HepG2 (cell line): Measurements from ENCODE around the gene EPB41L2. TPM values are rescaled to one million over a fixed set of nuclear protein-coding genes. Genes with fewer than 3 reads are reported as not detected.

ENCODE experiments used
- ATAC-seq: fragments of 200-7000 bp; cut with Tn5 transposase; 3 replicates; pipeline ENCODE4 v1.9.1; 2020; ENCODE audit warnings: mild to moderate bottlenecking, moderate library complexity
- BruUV-seq: library from RNA; stranded (reverse); fragments of 400-500 nt; replicated peaks from 2 replicates; lab custom pipeline; 2021; lab: Mats Ljungman, UMichigan
- CTCF ChIA-PET: fragments of 300-600 bp; formaldehyde crosslinking; extraction: SDS; loops from one replicate; lab custom pipeline; 2021; ENCODE audit warnings: low total read pairs, inconsistent platforms, low intra/inter-chr PET ratio; lab: Yijun Ruan, JAX
- POLR2A ChIA-PET: fragments of 350-600 bp; sonication (Branson Sonifier 250); formaldehyde crosslinking; loops from one replicate; lab custom pipeline; 2020; ENCODE audit warnings: antibody characterized with exemption, inconsistent platforms; lab: Yijun Ruan, JAX
- DNase-seq: peaks from one replicate; pipeline ENCODE4 v3.0.0-alpha.2; 2015; ENCODE audit warnings: low spot score
- FAIRE-seq: peaks from 3 replicates; lab custom pipeline; 2011; peaks lifted over from hg19 to GRCh38; lab: Jason Lieb, UNC
- H2AFZ ChIP-seq: one replicate; pipeline ENCODE4 v1.6.1; 2011; ENCODE audit warnings: low read length, inconsistent platforms
- H3K27ac ChIP-seq: fragments of 300-600 bp; 3 replicates; pipeline ENCODE4 v1.8.0; 2011; ENCODE audit warnings: mixed run types, mild to moderate bottlenecking, mixed read lengths, low read length, inconsistent platforms; ENCODE audit not compliant: insufficient read depth; ENCODE audit errors: extremely low read length
- H3K27me3 ChIP-seq, 2 experiments: fragments of 200-600 bp in 1 of 2; 2 replicates in 1 of 2; 3 replicates in 1 of 2; pipeline versions ENCODE4 v1.6.0 to v1.8.0; 2011; ENCODE audit warnings: low read length in 2 of 2, mild to moderate bottlenecking in 2 of 2, moderate library complexity in 2 of 2, inconsistent platforms in 1 of 2; ENCODE audit not compliant: insufficient read depth in 2 of 2, control insufficient read depth in 1 of 2
- H3K36me3 ChIP-seq, 2 experiments: fragments of 200-600 bp in 1 of 2; replicated peaks in 1 of 2; 2 replicates in 1 of 2; 3 replicates in 1 of 2; pipeline versions ENCODE4 v1.5.1 to v1.8.0; 2011; ENCODE audit warnings: low read length in 2 of 2, inconsistent platforms in 1 of 2; ENCODE audit not compliant: insufficient read depth in 2 of 2, control insufficient read depth in 1 of 2
- H3K4me1 ChIP-seq: 2 replicates; pipeline ENCODE4 v1.5.1; 2012; ENCODE audit warnings: low read length, inconsistent platforms; ENCODE audit not compliant: insufficient read depth
- H3K4me2 ChIP-seq: 2 replicates; pipeline ENCODE4 v1.6.0; 2011; ENCODE audit warnings: low read depth, low read length, inconsistent platforms
- H3K4me3 ChIP-seq, 3 experiments: fragments of 200-600 bp in 1 of 3; sonication (generic), shearing (Covaris generic) in 1 of 3; replicated peaks in 1 of 3; 2 replicates each; pipeline ENCODE4 v1.5.1; 2011 to 2016; ENCODE audit warnings: low read length in 3 of 3, inconsistent platforms in 2 of 3, low read depth in 2 of 3, mild to moderate bottlenecking in 2 of 3, control low read depth in 1 of 3, mixed read lengths in 1 of 3; ENCODE audit not compliant: insufficient read depth in 1 of 3
- H3K79me2 ChIP-seq: one replicate; pipeline ENCODE4 v1.6.1; 2011; ENCODE audit warnings: low read length, inconsistent platforms; ENCODE audit not compliant: insufficient read depth
- H3K9ac ChIP-seq: 2 replicates; pipeline ENCODE4 v1.6.0; 2011; ENCODE audit warnings: mild to moderate bottlenecking, low read depth, low read length, inconsistent platforms; ENCODE audit not compliant: insufficient read depth
- H3K9me3 ChIP-seq: 2 replicates; pipeline ENCODE4 v1.5.1; 2012; ENCODE audit warnings: mild to moderate bottlenecking, low read length
- H4K20me1 ChIP-seq: 2 replicates; pipeline ENCODE4 v1.6.0; 2011; ENCODE audit warnings: inconsistent platforms, mild to moderate bottlenecking, low read length, moderate library complexity; ENCODE audit not compliant: insufficient read depth
- CBX5 ChIP-seq: sonication (generic); formaldehyde crosslinking; IDR thresholded peaks from 2 replicates; pipeline ENCODE4 v1.4.0; 2020; ENCODE audit warnings: missing genetic modification reagents, borderline replicate concordance
- CSRNP1 ChIP-seq: sonication (generic); formaldehyde crosslinking; IDR thresholded peaks from 2 replicates; pipeline ENCODE4 v1.8.1; 2023; ENCODE audit warnings: mild to moderate bottlenecking, missing genetic modification reagents
- DDIT3 ChIP-seq: sonication (generic); formaldehyde crosslinking; IDR thresholded peaks from 2 replicates; pipeline ENCODE4 v1.4.0; 2020; ENCODE audit warnings: mild to moderate bottlenecking, missing genetic modification reagents
- KAT2B ChIP-seq: fragments of 150-350 bp; IDR thresholded peaks from 2 replicates; pipeline ENCODE4 v1.6.1; 2014; ENCODE audit warnings: low read depth, low read length, borderline replicate concordance
- NFRKB ChIP-seq: fragments of 450-650 bp; IDR thresholded peaks from 2 replicates; pipeline ENCODE4 v1.6.1; 2017
- SMARCE1 ChIP-seq: fragments of 450-650 bp; IDR thresholded peaks from 2 replicates; pipeline ENCODE4 v1.6.1; 2017; ENCODE audit warnings: borderline replicate concordance
- SP5 ChIP-seq: IDR thresholded peaks from 2 replicates; pipeline ENCODE4 v1.6.1; 2016; ENCODE audit warnings: low read depth, borderline replicate concordance
- TOE1 ChIP-seq: sonication (generic); formaldehyde crosslinking; IDR thresholded peaks from 2 replicates; pipeline ENCODE4 v1.4.0; 2020; ENCODE audit warnings: mild to moderate bottlenecking, missing genetic modification reagents
- ZNF121 ChIP-seq: sonication (generic); formaldehyde crosslinking; IDR thresholded peaks from 2 replicates; pipeline ENCODE4 v1.5.0; 2020; ENCODE audit warnings: mild to moderate bottlenecking, missing genetic modification reagents
- ZNF562 ChIP-seq: sonication (generic); formaldehyde crosslinking; IDR thresholded peaks from 2 replicates; pipeline ENCODE4 v1.8.0; 2022; ENCODE audit warnings: missing genetic modification reagents, borderline replicate concordance
- ZNF570 ChIP-seq: sonication (generic); formaldehyde crosslinking; IDR thresholded peaks from 2 replicates; pipeline ENCODE4 v1.4.0; 2020; ENCODE audit warnings: mild to moderate bottlenecking, missing genetic modification reagents, borderline replicate concordance
- ZNF607 ChIP-seq: sonication (generic); formaldehyde crosslinking; IDR thresholded peaks from 2 replicates; pipeline ENCODE4 v1.5.1; 2020; ENCODE audit warnings: missing genetic modification reagents, mild to moderate bottlenecking, borderline replicate concordance
- ZNF614 ChIP-seq: IDR thresholded peaks from 2 replicates; pipeline ENCODE4 v1.6.1; 2018; ENCODE audit warnings: missing biosample characterization, missing genetic modification reagents, inconsistent platforms, borderline replicate concordance
- ZNF672 ChIP-seq: sonication (generic); formaldehyde crosslinking; IDR thresholded peaks from 2 replicates; pipeline ENCODE4 v1.8.1; 2022; ENCODE audit warnings: missing genetic modification reagents
- WGBS: methylation state at CpG from one replicate; pipeline ENCODE4 v1.1.6; 2017; ENCODE audit warnings: low lambda C conversion rate; 5-methylcytosine and 5-hydroxymethylcytosine counted together
- in situ Hi-C: cut with HindIII; loops from 2 replicates; pipeline ENCODE4 v1.10.0; 2017; ENCODE audit warnings: low pct_unique_long_range_greater_than_20kb; ENCODE audit not compliant: extremely low pct_ligation_motif_present
- intact Hi-C: fragments of 100-400 bp; cut with micrococcal nuclease; formaldehyde crosslinking; loops from one replicate; pipeline ENCODE4 v1.10.0; 2022; ENCODE audit not compliant: unreplicated experiment
- polyA plus RNA-seq, 8 experiments: library from polyadenylated mRNA; depleted of rRNA in 3 of 8; stranded (reverse) in 7 of 8; unstranded in 1 of 8; fragments of >200 nt; fragmentation: Illumina TruSeq in 4 of 8; extraction: Trizol in 4 of 8; gene quantifications; 2 replicates each; pipeline versions ENCODE4 v1.2.1 to v1.2.3, GENCODE V29; 2011 to 2016; ENCODE audit warnings: low read depth in 4 of 8, missing spikeins in 1 of 8, mixed read lengths in 1 of 8; ENCODE audit not compliant: insufficient read depth in 1 of 8
- total RNA-seq, 5 experiments: library from RNA; depleted of rRNA; stranded (reverse); fragments of >200 nt; fragmentation: Illumina TruSeq; extraction: Trizol; gene quantifications; 2 replicates each; pipeline ENCODE4 v1.2.3, GENCODE V29; 2016; ENCODE audit warnings: low read depth in 1 of 5

The EPB41L2 gene
- total and polyA plus RNA-seq, 2 of the 13 experiments (the other 11 are each of a cell fraction or from before 2014, with no cell fraction given), result 41.7 to 56.4 TPM

DNA sequence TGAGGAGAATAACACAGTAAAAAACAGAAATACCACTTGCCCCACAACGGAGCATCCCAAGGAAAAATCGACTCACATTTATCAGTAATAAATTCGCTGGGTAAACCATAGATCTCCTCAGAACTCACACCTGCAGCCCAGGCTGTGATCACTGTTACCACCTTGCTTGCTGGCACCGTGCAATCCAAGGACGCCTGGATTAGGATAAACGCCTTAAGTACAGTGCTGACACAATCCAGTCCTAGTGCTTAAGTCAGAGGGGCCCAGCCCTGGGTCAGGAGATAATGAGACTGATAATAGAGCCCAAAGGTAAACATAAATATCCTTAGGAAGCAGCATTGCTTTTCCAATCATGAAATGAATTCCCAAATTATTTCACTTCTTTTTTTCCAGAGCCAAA lies 62.5 kb downstream of the EPB41L2 start (continued):
- no peak for TF ChIP-seq TOE1 (CRISPR knock-in tag)
- TF ChIP-seq ZNF562 (CRISPR knock-in tag), result no peak
- TF ChIP-seq ZNF607, result no peak
- no peak for TF ChIP-seq SP5 (CRISPR knock-in tag)
- no peak for TF ChIP-seq ZNF672
- no peak for TF ChIP-seq NFRKB
- TF ChIP-seq ZNF570 (CRISPR knock-in tag), result no peak
- no peak for TF ChIP-seq SMARCE1
- no peak for TF ChIP-seq CBX5 (CRISPR knock-in tag)
- TF ChIP-seq, all 625 proteins: peak for 0

GRCh38 chr6:130997061-130997753 lies 65.8 kb downstream of the EPB41L2 start:
- no peak for FAIRE-seq
- TF ChIP-seq KAT2B, result no peak
- TF ChIP-seq DDIT3, result no peak
- TF ChIP-seq ZNF121, result no peak
- peak; percentile 78; the same call in 1 of the 2 replicates for TF ChIP-seq ZNF614
- 0 out of 2 replicates have a peak, but pooled peaks have one; percentile 26 for TF ChIP-seq CSRNP1 (CRISPR knock-in tag)
- TF ChIP-seq, all 625 proteins: peak for 2
- Histone ChIP-seq H3K27ac (no peak overlapping the region), H3K9ac (no peak overlapping the region), H2AFZ (no peak overlapping the region), H3K27me3 (no peaks in the 10 kb centered on the region), H3K9me3 (no peaks in the 10 kb centered on the region), H3K36me3 (no peaks in the 10 kb centered on the region), H3K79me2 (peaks cover 86% of the 10 kb centered on the region), H4K20me1 (no peaks in the 10 kb centered on the region; the same call in 1 of the 2 replicates), H3K4me3 (no peak overlapping the region), H3K4me2 (no peak overlapping the region), H3K4me1 (peaks cover 61% of the 10 kb centered on the region)
- ChIA-PET CTCF (no interaction called here), POLR2A (no interaction called here)
- DNase-seq (no peak), ATAC-seq (no peak)
- BruUV-seq, result no TSS peak
- in situ Hi-C loops (no loop called here), intact Hi-C loops (no loop called here)
- 87% methylated on average over 6 of the region's 6 CpGs for WGBS
